ENCODE results near the gene TFPI.

DNA sequence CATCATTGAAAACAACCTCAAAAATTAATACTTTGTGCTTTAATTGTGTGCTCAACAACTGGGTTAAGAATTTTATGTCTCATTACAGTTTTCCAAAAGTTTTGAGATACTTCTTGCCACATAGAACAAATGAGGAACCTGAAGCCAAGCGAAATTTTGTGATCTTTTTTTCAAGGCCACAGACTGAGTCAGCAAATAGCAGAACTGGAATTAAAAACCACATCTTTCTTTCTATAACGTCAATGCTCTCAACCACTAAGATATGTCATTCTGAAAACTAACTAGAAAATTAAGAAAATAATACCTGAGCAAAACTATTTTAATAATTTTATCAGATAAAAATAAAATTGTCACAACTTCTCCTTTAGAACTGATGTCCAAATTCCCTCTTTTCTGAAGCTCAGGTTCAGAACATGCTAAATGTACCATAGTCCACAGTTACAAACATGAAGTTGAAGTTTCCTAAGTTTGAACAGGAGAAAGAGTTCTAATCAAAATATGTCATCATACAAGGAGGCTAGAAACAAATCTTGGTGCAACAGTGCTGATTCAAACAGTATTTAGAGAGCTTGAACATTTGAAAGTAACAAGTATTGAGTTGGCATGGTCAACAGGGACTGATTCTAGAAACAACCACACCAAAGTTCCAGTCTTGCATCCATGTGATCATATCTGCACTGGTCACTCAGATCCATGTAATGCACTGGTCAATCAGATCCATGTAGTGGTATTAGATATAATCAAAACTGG, 78.6 kb downstream of the TFPI start:
- TF ChIP-seq POLR2A (IDR thresholded peaks at IDR 0.05): no peak
- TF ChIP-seq, protein P1, sequence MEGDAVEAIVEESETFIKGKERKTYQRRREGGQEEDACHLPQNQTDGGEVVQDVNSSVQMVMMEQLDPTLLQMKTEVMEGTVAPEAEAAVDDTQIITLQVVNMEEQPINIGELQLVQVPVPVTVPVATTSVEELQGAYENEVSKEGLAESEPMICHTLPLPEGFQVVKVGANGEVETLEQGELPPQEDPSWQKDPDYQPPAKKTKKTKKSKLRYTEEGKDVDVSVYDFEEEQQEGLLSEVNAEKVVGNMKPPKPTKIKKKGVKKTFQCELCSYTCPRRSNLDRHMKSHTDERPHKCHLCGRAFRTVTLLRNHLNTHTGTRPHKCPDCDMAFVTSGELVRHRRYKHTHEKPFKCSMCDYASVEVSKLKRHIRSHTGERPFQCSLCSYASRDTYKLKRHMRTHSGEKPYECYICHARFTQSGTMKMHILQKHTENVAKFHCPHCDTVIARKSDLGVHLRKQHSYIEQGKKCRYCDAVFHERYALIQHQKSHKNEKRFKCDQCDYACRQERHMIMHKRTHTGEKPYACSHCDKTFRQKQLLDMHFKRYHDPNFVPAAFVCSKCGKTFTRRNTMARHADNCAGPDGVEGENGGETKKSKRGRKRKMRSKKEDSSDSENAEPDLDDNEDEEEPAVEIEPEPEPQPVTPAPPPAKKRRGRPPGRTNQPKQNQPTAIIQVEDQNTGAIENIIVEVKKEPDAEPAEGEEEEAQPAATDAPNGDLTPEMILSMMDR (IDR thresholded peaks at IDR 0.05): no peak
